Measurements from ENCODE around the gene MTA3.
"Not testable (repeated sequence)": the region's sequence is repeated elsewhere in the genome, so short reads cannot be mapped to it uniquely, and the experiment has no call there.

MTA3 gene

DNA sequence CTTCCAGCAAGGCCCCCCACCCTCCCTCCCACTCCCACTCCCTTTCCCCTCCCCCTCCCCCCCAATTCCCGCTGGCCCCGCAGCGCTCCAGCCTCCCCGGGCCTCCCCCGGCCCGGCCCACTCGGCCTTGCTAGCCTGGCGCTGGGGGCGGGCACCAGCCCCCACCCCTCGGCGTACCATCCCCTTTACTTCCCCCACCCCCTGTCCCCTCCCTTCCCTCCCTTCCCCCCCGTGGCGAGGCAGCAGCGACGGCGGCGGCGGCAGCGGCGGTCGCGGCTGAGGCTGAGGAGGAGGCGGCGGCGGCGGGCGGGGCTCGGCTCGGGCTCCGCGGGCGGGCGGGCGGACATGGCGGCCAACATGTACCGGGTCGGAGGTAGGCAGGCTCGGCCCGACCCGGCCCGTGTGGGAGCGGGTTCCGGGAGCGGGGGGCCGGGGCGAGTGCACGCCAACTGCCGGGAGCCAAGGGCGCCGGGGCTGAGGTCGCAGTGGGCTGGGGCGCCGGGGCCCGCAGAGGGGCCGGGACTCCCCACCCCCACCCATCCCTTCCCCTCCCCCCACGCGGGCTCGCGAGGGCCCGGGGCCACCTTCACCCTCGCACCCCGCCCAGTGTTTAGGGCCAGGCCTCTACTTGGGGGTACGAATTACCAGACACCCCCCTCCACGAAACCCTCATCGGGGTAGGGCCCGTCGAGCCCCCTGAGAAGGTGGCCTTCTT is at the start of gene MTA3:
MTA3 (plus strand) TSS at position 232 of the 715 bp plus-strand sequence; CDS start at position 346, 114 bp downstream.
- peak; percentile 74 for DNase-seq

DNA sequence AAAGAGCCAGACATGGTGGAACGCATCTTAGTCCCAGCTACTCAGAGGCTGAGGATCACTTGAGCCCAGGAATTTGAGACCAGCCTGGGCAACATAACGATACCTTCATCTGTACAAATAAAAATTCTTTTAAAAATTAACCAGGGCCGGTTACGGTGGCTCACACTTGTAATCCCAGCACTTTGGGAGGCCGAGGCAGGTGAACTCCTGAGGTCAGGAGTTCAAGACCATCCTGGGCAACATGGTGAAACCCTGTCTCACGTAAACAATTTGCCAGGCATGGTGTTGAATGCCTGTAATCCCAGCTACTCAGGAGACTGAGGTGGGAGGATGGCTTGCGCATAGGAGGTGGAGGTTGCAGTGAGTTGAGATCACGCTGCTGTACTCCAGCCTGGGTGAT is 48.8 kb upstream of the MTA3 start:
- no peak for DNase-seq

DNA sequence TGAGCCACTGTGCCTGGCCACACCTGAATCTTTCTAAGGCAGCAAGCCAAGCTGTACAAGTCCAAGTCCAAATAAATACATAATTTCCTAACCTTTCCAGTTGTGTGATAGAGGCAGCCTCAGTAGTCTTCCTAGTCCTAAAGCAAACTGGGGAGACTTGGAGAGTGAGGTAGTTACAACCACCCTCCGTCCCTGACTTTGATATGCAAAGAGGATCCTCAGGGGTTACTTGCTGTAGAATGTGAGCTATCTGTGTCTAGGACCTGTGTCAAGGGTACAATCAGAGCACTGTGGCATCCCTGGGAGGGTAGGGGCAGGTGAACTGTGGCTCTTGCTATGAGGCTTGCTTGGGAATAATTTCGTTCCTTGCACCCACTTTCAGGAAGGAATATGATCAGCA is 46.4 kb upstream of the MTA3 start:
- no peak for DNase-seq

DNA sequence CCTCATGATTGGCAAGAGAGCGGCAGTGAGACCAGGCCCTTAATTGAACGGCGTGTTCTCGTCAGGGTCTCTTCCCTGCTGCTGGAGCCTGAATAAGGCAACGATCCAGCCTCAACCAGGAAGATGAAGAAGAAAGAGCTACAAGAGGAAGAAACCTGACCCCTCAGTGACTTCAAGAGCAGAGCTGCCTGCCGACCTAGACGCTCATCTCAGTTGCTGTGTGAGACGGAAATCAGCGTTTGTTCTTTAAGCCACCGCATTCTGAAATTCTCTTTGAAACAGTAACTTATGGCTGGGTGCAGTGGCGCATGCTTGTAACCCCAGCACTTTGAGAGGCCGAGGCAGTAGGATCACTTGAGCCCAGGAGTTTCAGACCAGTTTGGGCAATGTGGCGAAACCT is 45.1 kb upstream of the MTA3 start:
- DNase-seq, result no peak

DNA sequence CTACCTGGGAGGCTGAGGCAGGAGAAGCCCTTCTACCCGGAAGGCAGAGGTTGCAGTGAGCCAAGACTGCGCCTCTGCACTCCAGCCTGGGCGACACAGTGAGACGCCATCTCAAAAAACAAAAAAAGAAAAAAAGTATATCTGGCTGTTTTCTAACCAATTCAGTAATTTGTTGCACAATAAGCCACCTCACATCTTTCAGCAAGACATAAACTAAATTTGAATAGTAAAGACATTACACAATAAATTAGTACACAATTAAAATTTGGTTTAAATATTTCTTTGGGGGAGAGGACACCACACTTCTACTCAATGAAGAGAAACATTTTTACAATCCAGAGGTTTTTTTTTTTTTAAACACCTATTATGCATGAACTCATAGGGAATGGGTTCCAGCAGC is 36.0 kb upstream of the MTA3 start:
- no peak for DNase-seq

DNA sequence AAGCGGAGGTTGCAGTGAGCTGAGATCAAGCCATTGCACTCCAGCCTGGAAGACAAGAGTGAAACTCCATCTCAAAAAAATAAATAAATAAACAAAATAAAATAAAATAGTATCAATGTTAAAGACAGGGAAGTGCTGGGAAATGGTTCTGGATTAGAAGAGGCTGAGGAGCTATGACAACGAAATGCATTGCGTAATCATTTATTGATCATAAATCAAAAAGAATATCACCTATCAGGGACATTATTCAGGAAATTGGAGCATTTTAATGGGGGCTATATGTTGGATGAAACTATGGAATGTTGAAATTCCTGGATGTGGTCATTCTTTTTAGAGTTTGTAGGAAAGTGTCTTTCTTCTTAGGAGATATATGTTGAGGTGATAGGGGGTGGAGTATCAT is 30.9 kb upstream of the MTA3 start:
- DNase-seq, result no peak

DNA sequence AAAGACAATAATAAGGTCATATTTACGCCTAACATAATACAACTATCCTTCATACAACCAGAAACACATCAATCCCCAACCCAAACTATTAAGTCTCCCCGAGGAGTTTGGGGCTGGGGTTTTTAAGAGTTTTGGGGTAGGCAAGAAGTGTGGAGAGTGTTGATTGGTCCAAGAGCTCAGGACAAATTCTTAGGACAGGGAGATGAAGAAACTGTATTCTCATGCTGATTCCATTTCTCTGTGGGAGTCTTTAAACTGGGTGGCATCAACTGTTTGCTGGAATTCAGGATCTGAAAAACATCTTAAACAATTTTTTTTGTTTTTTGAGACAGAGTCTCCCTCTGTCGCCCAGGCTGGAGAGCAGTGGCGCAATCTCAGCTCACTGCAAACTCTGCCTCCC is 25.6 kb upstream of the MTA3 start:
- no peak for DNase-seq

DNA sequence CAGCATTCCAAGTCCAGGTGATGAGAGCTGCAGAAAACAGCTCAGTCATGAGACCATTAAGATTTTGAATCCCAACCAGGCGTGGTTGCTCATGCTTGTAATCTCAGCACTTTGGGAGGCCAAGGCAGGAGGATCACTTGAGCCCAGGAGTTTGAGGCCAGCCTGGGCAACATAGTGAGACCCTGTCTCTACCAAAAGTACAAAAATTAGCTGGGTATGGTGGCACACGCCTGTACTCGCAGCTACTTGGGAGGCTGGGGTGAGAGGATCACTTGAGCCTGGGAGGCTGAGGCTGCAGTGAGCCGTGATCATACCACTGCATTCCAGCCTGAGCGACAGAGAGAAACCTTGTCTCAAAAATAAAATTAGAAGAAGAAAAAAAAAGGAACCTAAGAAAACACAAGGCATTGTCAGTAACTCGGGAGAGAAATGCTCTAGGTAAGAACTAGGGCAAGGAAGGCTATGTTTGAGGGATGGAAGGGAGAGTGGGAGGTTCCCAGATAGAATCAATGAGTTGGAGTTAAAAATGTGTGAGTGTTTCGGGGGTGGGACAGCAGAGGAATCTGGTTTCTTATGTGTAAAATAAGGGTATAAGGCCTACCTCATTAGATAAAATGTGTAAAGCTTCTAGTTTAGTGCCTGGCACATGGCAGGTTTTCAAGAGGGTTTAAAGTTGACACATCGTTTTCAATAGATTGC is 23.3 kb upstream of the MTA3 start:
- DNase-seq, result no peak

DNA sequence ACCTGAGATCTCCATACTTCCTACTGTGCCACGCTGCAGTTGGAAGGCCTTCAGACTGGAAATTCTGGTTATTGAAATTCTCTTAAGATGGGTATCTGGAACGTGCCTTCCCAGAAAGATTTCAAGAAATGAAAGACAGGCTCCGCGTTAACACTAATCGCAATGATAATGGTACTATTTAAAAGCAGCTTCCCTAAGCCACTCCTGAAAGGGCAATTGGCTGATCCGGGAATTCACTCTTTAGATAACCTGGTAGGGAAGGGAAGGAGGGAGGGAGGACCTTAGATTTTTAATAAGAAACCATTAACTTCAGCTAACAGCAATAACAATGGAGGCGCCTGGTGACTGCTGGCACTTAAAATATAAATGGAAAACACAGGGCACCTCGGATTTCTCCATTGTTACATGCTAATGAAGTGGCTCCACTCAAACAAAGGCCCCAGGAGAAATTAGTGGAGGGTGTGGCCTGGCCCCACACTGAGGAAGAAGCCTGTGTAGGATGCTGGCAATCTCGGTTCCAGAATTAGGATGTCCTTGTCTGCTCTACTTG is 22.5 kb upstream of the MTA3 start:
- no peak for DNase-seq

DNA sequence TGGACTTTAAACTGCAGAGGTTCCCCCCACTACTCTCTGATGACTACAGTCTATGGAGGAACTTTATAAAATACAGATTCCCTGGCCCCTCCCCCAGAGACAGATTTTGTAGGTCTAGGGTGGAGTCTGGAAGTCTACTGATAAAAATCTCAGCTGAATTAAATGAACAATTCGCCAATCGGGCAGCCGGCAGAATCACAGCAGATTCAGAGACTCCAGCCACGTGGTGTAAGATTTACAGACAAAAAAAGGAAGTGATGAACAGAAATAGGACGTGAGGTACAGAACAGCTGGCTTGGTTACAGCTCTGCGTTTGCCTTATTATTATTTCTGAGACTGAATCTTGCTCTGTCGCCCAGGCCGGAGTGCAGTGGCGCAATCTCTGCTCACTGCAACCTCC is 21.4 kb upstream of the MTA3 start:
- no peak for DNase-seq

DNA sequence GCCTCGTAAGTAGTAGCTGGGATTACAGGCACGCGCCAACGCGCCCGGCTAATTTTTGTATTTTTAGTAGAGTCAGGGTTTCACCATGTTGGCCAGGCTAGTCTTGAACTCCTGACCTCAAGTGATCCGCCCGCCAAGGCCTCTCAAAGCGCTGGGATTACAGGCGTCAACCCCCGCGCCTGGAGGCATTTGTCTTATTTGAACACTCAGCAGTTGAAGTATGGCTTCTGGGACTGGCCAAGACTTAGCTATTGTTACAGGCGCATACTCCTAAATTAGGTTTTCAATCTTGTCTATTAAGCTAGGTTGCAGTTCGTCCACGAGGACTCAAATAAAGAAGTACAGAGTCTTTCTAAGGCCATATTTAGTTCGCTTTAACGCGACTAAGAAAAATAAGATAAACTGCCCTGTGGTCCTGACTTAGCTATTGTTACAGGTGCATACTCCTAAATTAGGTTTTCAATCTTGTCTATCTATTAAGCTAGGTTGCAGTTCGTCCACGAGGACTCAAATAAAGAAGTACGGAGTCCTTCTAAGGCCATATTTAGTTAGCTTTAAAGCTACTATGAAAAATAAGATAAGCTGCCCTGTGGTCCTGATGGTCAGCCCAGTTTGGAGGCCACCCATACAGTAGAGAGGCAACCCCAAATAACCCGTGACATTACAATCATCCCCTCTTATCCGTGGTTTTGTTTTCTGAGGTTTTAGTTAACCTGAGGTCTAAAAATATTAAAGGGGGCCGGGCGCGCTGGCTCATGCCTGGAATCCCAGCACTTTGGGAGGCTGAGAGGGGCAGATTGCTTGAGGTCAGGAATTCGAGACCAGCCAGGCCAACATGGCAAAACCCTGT is 20.8 kb upstream of the MTA3 start:
- no peak for DNase-seq

DNA sequence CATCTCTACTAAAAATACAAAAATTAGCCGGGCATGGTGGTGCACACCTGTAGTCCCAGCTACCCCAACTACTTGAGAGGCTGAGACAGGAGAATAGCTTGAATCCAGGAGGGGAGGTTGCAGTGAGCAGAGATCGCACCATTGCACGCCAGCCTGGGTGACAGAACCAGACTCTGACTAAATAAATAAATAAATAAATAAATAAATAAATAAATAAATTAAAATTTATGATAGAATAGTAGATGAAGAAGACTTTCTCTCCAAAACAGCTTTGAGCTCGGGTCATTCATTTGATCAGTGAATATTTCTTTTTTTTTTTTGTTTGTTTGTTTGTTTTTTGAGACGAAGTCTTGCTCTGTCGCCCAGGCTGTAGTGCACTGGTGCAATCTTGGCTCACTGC is 17.6 kb upstream of the MTA3 start:
- DNase-seq, result no peak

DNA sequence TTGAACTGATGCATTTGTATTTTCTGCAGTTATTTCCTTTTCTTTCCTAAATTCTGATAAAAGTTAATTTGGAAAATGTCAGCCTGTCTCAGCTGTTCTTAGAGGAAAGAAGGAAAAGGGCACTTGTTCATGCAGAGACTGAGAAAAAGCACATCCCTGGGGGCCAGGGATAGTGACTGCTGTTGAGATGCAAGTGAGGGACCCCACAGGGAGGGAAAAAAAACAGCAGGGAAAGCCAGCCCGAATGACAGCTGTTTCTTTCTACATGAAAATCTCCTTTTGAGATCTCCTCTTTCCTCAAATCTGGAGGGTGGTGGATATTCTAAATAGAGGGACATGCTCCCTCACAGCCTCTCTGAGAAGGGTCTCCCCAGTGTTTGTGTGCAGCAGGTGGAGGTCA is 14.0 kb upstream of the MTA3 start:
- no peak for DNase-seq

DNA sequence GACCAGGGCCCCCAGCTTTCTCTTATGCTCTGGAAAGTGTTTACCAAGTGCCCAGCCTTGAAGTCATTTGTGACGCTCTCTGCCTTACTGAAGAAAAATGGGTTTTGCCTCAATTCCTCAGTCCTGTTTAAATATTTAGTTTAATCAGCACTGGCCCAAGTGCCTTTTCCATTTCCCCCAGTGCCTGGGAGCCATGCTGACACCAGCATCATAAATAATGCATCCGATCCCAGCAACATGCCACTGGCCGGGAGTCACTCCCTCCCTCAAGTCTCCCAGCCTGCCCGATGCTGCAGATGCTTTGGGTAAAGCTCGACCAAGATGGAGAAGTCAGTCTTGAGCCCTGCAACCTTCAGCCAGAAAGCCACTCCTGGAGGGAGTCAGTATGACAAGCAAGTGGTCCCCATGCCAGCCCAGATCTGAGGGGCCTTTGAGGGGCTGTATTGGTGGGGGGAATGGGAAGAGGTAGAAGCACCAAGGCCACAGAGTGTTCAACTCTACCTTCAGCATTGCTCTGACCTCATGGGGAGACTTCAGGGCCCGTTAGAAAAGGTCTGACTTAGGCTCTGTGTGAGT is 12.0 kb upstream of the MTA3 start:
- no peak for DNase-seq

DNA sequence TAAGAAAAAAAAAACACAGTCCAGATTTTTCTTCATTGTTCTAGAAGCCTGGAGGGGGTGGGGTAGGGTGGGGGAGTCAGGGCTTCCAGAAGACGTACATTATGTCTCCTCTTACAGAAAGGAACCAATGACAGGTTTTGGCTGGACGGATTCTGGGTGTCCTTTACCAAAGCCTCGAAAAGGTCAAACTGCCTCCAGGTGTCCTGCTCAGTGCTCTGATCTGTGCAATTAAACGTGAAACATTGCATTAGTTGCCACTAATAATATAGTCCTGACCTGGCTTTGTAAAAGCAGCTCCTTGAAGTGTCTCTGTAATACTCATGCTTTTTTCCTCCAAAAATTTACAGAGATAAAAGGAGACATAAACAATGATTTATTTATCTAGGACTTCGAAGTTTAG is 11.1 kb upstream of the MTA3 start:
- DNase-seq, result no peak

DNA sequence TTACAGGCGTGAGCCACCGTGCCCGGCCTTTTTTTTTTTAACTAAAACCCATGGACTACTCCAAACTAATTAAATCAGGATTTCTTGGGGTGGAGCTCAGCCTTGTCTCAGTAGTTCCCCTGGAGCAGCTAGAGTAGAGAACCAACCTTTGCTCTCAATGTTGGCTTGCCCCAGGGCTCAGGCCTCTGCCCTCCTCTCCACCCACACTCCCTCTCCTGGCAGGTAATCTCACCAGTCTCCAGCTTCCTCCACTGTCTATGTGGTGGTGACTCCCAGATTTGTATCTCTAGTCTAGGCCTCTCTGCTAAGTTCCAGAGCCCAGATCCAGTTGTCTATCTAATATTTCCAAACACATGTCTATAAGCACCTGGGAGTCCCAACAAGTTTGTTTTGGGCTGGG is 9.6 kb upstream of the MTA3 start:
- DNase-seq, result no peak

DNA sequence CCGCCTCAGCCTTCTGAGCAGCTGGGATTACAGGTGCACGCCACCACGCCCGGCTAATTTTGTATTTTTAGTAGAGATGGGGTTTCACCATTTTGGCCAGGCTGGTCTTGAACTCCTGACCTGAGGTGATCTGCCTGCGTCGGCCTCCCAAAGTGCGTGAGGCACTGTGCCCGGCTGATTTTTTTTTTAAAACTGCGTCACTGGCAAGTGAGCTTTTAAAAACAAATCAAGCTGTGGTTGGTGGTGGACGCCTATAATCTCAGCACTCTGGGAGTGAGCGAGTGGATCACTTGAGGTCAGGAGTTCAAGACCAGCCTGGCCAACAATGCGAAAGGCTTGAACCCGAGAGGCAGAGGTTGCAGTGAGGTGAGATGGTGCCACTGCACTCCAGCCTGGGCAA is 8.3 kb upstream of the MTA3 start:
- DNase-seq, result not testable (repeated sequence)

DNA sequence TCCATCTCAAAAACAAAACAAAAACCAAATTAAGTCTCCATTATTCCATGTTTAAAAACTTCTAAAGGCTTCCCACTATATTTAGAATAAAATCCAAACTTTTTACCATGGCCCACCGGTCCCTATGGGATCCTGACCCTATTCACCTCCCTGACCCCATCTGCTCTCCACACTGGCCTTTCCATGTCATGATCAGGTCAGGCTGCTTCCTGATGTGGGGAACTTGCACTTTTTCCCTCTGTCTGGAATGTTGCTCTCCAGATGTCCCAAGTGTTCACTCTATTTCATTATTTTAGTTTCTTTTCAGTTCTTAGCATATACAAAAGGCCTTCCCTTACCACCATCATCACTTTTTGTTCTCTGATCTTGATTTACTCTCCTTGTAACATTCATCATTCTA is 7.5 kb upstream of the MTA3 start:
- DNase-seq, result no peak

DNA sequence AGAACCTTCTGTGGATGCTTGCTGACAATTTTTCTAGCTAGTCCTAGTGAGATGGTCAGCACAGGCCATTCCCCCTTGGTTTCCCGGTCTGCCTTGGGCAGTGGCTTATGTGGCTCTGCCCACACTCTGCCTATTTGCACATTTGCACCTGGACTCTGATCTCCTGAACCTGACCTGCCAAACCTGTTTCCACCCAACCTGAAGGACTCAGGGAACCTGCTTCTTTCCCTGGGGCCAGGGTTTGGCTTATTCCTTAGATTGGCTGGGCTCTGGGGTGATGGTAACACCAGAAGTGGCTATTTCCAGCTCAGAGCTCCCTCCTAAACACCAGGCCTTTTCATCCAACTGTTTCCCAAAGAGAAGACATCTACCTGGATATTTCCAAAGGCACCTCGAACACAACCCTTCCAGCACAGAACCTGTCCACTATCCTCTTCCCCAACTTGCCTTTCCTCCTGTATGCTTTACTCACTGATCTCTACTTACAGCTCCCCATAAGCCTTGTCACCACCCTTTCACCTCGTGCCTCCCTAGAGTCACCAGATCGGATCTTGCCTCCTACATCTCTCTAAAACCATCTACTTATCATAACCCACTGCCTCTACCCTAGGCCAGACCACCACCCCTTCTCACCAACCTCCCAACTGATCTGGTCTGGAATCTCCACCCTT is 5.8 kb upstream of the MTA3 start:
- no peak for DNase-seq

DNA sequence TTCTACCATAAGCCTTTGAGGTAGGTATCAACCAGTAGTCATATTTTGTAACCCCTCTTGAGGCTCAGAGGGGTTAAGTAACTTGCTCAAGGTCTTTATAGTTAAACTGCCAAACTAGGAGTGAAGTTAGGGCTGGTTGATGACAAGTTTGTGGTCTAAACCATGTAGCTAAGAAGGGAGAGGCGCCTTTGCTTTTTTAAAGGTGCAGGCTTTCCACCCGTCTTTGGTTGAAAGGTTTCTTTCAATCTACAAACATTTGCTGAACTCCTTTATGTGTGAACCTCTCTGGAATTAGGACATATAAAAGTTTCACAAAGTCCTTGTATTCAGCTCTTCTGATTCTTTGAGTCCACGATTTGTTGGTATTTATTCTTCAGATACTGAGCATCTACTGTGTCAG is 2.4 kb upstream of the MTA3 start:
- DNase-seq, result no peak

DNA sequence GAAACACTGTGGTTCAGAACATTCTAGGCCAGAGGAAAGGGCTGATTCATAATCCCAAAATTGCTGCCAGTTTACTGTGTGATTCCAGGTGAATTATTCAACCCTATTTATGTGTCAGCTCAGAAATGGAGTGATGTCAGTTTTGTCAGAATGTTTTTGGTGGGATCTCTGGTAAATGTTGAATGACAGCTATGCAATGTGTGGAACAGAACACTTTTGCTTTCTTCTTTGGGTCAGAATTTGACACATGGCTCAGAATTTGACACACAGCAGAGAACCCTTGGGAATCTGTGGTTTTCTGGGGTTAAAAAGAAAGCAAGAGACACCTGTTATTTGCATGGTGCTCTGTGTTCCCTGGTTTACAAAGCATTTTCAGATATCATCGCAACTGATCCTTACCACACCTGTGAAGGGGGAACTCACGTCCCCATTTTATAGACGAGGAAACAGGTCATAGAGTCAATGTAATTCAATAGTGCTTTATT is 1.6 kb upstream of the MTA3 start:
- DNase-seq, result no peak

DNA sequence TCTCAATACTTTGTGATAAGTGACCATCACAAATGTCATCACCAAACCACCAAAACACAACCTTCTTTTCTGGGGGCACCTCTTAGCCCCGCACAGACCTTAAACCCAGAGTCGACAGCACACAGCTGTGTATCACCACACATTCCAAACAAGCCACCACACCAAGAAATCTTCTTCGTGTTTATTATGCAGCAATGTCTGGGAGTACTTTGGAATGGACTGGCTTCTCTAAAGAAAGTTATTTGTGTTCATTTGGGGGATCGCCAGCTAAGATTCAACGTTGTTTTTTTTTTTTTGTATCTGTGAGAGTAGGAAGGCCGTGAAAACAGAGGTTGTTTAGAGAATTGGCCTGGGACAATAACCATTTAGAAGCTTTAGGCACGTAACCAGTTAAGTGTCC is 1.1 kb upstream of the MTA3 start:
- no peak for DNase-seq

Measured in stimulated activated CD4-positive, alpha-beta T cell treated with anti-CD3 and anti-CD28 coated beads, Interleukin-15, amount 100 ng/mL, for 24 hours (primary cell).